ENCODE data around the gene CEP170B.
"Not testable (repeated sequence)": the region's sequence is repeated elsewhere in the genome, so short reads cannot be mapped to it uniquely, and the experiment has no call there.

The CEP170B gene

GRCh38 chr14:104944436-104945205 lies 79.6 kb downstream of the CEP170B start:
- DNase-seq (ENCODE audit: low read depth in 2 of 2): not testable (repeated sequence)

- not testable (repeated sequence) for DNase-seq (ENCODE audit: low read depth in 2 of 2)
Observed at GRCh38 chr14:104945266-104945665, 80.2 kb downstream of the CEP170B start.

Measured in fibroblast of skin of left biceps (primary cell).